Hepatocyte (in vitro differentiated cells): Measurements from ENCODE around the gene EGFL7. TPM values are rescaled to one million over a fixed set of nuclear protein-coding genes. Genes with fewer than 3 reads are reported as not detected.
"Not testable (repeated sequence)": the region's sequence is repeated elsewhere in the genome, so short reads cannot be mapped to it uniquely, and the experiment has no call there.

Source experiments
- DNase-seq: peaks from one replicate; pipeline ENCODE4 v3.0.0-alpha.2; 2016; ENCODE audit warnings: low spot score
- H2AFZ ChIP-seq: fragments of 200-600 bp; sonication (generic); 2 replicates; pipeline ENCODE4 v1.6.0; 2016; ENCODE audit warnings: antibody characterized with exemption, mild to moderate bottlenecking
- H3K27ac ChIP-seq: fragments of 200-600 bp; sonication (generic); 2 replicates; pipeline ENCODE4 v1.5.1; 2016; ENCODE audit warnings: mild to moderate bottlenecking
- H3K27me3 ChIP-seq: fragments of 200-600 bp; sonication (generic); 2 replicates; pipeline ENCODE4 v1.6.1; 2016
- H3K36me3 ChIP-seq: fragments of 200-600 bp; sonication (generic); replicated peaks from 2 replicates; pipeline ENCODE4 v1.5.1; 2016; ENCODE audit warnings: low read depth; ENCODE audit not compliant: insufficient read depth
- H3K4me1 ChIP-seq: fragments of 200-600 bp; sonication (generic); 2 replicates; pipeline ENCODE4 v1.5.1; 2016; ENCODE audit warnings: mild to moderate bottlenecking, moderate library complexity; ENCODE audit not compliant: insufficient read depth
- H3K4me2 ChIP-seq: fragments of 200-600 bp; sonication (generic); 2 replicates; pipeline ENCODE4 v1.6.0; 2016
- H3K4me3 ChIP-seq: fragments of 200-600 bp; sonication (generic); 2 replicates; pipeline ENCODE4 v1.5.1; 2016; ENCODE audit warnings: mild to moderate bottlenecking
- H3K79me2 ChIP-seq: fragments of 200-600 bp; sonication (generic); 2 replicates; pipeline ENCODE4 v1.6.0; 2017; ENCODE audit warnings: mild to moderate bottlenecking
- H3K9me2 ChIP-seq: fragments of 200-600 bp; sonication (generic); replicated peaks from 2 replicates; pipeline ENCODE4 v1.6.0; 2017; ENCODE audit warnings: mild to moderate bottlenecking; ENCODE audit not compliant: insufficient read depth
- H3K9me3 ChIP-seq: fragments of 200-600 bp; sonication (generic); 2 replicates; pipeline ENCODE4 v1.5.1; 2016; ENCODE audit warnings: low read depth, mild to moderate bottlenecking
- H4K20me1 ChIP-seq: fragments of 200-600 bp; sonication (generic); 2 replicates; pipeline ENCODE4 v1.6.0; 2016; ENCODE audit warnings: mild to moderate bottlenecking; ENCODE audit not compliant: insufficient read depth, poor library complexity, severe bottlenecking
- EZH2 ChIP-seq: fragments of 200-600 bp; sonication (generic); IDR thresholded peaks from 2 replicates; pipeline ENCODE4 v1.6.1; 2016; ENCODE audit warnings: antibody characterized with exemption, mild to moderate bottlenecking, borderline replicate concordance
- EZH2phosphoT487 ChIP-seq: fragments of 200-600 bp; sonication (generic); IDR thresholded peaks from one replicate; pipeline ENCODE4 v1.6.1; 2018; ENCODE audit warnings: antibody characterized with exemption, mild to moderate bottlenecking, low read depth, moderate library complexity; ENCODE audit not compliant: unreplicated experiment, severe bottlenecking
- WGBS: methylation state at CpG from one replicate; pipeline ENCODE4 v1.1.6; 2016; ENCODE audit warnings: low lambda C conversion rate; ENCODE audit errors: missing lambda C conversion rate; 5-methylcytosine and 5-hydroxymethylcytosine counted together
- polyA plus RNA-seq: library from polyadenylated mRNA; unstranded; fragments of >200 nt; fragmentation: Nextera tagmentation; extraction: Ambion mirVana; gene quantifications from 2 replicates; pipeline ENCODE4 v1.2.1, GENCODE V29; 2016
- total RNA-seq: library from RNA; depleted of rRNA; stranded (reverse); fragments of >200 nt; gene quantifications from 2 replicates; pipeline ENCODE4 v1.2.3, GENCODE V29; 2014
- TF ChIP-seq, protein P1 (sequence below): fragments of 200-600 bp; sonication (generic); IDR thresholded peaks from 2 replicates; pipeline ENCODE4 v1.5.1; 2016; ENCODE audit warnings: antibody characterized with exemption, mild to moderate bottlenecking; ENCODE audit not compliant: poor library complexity

EGFL7 gene
- total and polyA plus RNA-seq, 2 experiments from 2014 or later: 50.0 to 82.5 TPM

DNA sequence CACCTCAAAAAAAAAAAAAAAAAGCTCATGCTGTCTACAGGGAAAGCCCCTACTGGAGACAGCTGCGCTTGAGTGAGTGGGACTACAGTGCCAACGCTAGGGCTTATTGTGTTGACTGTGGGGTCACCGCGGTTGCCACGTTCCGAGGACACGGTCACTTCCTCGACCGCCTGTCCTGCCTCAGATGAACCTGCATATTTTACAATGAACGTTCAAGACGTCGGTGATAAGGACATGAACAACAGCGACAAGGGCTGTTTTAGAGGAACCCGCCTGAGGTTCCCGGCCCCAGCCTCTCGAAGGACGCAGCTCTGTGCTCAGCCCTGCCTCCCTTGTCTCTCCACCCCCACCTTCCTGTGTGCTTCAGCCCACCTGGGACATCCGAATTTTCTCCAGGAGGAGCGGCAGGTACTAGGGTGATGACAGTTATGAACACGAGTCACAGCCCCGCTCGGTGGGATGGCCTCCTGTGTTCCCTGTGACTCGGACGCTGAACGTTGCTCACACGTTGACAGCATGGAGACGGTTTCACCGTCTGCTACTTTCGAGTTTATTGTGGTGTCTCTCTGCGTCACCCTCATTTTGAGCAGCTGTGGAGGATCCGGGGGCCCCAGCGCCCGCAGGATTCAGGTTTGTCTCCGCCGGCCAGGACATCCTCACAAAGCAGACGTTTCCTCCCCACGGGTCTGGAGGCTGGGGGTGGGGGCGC is 38.4 kb downstream of the EGFL7 start:
- no peak overlapping the region for H3K4me2 ChIP-seq
- H3K4me1 ChIP-seq: peaks cover 25% of the 10 kb centered on the region
- H3K27me3 ChIP-seq: no peaks in the 10 kb centered on the region
- no peaks in the 10 kb centered on the region for H3K9me2 ChIP-seq
- H3K36me3 ChIP-seq: no peaks in the 10 kb centered on the region
- H3K27ac ChIP-seq: no peak overlapping the region
- H3K4me3 ChIP-seq: no peak overlapping the region
- TF ChIP-seq EZH2phosphoT487 (no peak), EZH2 (no peak)
- TF ChIP-seq, protein P1, sequence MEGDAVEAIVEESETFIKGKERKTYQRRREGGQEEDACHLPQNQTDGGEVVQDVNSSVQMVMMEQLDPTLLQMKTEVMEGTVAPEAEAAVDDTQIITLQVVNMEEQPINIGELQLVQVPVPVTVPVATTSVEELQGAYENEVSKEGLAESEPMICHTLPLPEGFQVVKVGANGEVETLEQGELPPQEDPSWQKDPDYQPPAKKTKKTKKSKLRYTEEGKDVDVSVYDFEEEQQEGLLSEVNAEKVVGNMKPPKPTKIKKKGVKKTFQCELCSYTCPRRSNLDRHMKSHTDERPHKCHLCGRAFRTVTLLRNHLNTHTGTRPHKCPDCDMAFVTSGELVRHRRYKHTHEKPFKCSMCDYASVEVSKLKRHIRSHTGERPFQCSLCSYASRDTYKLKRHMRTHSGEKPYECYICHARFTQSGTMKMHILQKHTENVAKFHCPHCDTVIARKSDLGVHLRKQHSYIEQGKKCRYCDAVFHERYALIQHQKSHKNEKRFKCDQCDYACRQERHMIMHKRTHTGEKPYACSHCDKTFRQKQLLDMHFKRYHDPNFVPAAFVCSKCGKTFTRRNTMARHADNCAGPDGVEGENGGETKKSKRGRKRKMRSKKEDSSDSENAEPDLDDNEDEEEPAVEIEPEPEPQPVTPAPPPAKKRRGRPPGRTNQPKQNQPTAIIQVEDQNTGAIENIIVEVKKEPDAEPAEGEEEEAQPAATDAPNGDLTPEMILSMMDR: no peak
- no peak overlapping the region for H2AFZ ChIP-seq
- no peaks in the 10 kb centered on the region for H3K9me3 ChIP-seq
- WGBS: 72% methylated on average over 37 of the region's 38 CpGs
- H4K20me1 ChIP-seq: no peaks in the 10 kb centered on the region
- H3K79me2 ChIP-seq: no peaks in the 10 kb centered on the region
- DNase-seq: no peak

DNA sequence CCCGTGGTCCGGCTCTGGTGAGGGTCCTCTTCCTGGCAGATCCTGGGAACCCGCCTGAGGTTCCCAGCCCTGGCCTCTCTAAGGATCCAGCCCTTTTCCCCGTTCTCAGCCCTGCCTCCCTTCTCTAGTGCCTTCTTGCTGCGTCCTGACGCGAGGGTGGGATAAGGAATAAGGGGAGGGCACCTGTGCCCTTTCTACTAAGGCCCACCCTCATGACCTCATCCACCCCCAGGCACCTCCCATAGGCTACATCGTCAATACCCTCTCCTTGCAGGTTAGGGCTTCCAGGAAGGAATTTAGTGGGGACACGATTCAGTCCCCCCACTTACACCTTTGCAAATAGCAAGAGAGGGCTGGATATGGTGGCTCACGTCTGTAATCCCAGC is 38.9 kb downstream of the EGFL7 start:
- Histone ChIP-seq H4K20me1 (no peaks in the 10 kb centered on the region), H3K4me1 (peaks cover 25% of the 10 kb centered on the region), H3K79me2 (no peaks in the 10 kb centered on the region), H3K36me3 (no peaks in the 10 kb centered on the region), H3K27ac (no peak overlapping the region), H3K9me3 (no peaks in the 10 kb centered on the region), H3K4me2 (no peak overlapping the region), H2AFZ (no peak overlapping the region), H3K9me2 (no peaks in the 10 kb centered on the region), H3K4me3 (no peak overlapping the region), H3K27me3 (no peaks in the 10 kb centered on the region)
- 78% methylated on average over 10 of the region's 10 CpGs for WGBS
- no peak for DNase-seq
- no peak for TF ChIP-seq EZH2phosphoT487
- no peak for TF ChIP-seq EZH2
- TF ChIP-seq, protein P1: no peak

DNA sequence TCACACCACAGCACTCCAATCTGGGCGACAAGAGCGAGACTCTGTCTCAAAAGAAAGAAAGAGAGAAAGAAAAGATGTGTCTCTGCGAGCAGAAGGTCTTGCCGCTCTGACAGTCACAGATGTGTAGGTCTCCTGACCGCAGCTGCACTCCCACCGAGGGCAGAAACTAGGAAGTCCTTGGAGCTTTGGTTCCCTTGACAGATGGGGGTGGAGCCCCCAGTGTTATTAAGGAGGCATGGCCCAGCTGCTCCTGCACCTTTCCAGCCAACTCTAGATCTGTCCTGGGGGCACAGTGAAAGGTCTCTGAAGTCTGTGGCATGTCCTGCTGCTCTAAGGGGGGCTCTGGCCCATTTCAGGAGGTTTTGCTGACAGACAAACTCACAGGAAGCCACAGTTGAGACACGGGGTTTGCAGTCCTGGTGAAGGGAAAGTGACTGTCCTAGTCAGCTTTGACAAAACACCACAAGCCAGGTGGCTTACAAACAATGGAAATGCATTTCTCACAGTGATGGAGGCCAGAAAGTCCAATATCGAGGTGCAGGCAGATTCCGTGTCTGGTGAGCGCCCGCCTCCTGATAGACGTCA is 40.7 kb downstream of the EGFL7 start:
- no peak overlapping the region for H3K27ac ChIP-seq
- DNase-seq: no peak
- H3K27me3 ChIP-seq: no peaks in the 10 kb centered on the region
- H3K9me2 ChIP-seq: no peaks in the 10 kb centered on the region
- no peak overlapping the region for H2AFZ ChIP-seq
- WGBS: 84% methylated on average over 12 of the region's 12 CpGs
- no peaks in the 10 kb centered on the region for H4K20me1 ChIP-seq
- H3K36me3 ChIP-seq: no peaks in the 10 kb centered on the region
- no peaks in the 10 kb centered on the region for H3K79me2 ChIP-seq
- no peak overlapping the region for H3K4me3 ChIP-seq
- H3K9me3 ChIP-seq: no peaks in the 10 kb centered on the region
- peaks cover 15% of the 10 kb centered on the region for H3K4me1 ChIP-seq
- TF ChIP-seq EZH2phosphoT487 (no peak), EZH2 (no peak)
- TF ChIP-seq, protein P1: no peak
- no peak overlapping the region for H3K4me2 ChIP-seq

DNA sequence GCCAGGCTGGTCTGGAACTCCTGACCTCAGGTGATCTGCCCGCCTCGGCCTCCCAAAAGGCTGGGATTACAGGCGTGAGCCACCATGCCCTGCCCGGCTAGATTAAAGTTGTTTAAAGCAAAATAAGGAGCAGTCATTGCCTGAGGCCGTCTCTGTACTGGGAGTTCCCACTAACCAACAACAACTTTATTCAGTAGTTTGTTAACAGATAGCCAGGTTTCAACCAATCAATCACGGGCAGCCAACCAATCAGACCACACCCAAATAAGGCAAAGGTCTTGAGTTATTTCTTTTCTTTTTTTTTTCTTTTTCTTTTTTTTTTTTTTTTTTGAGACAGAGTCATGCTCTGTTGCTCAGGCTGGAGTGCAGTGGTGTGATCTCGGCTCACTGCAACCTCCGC is 42.0 kb downstream of the EGFL7 start:
- not testable (repeated sequence) for H3K9me3 ChIP-seq, H3K4me3 ChIP-seq, H4K20me1 ChIP-seq, H2AFZ ChIP-seq, H3K27me3 ChIP-seq, H3K79me2 ChIP-seq, H3K4me2 ChIP-seq, H3K36me3 ChIP-seq, H3K27ac ChIP-seq, H3K4me1 ChIP-seq, DNase-seq, H3K9me2 ChIP-seq
- whole genome bisulfite sequencing: 87% methylated on average over 8 of the region's 8 CpGs
